Epithelial cell of esophagus (primary cell): ENCODE results near the gene AGTPBP1.

Experiments
- DNase-seq: peaks from one replicate; pipeline ENCODE4 v3.0.0; 2010; ENCODE audit warnings: low read depth
- H3K4me3 ChIP-seq: 2 replicates; pipeline ENCODE4 v1.5.1; 2011; ENCODE audit warnings: mild to moderate bottlenecking, low read length, control low read depth
- CTCF ChIP-seq: IDR thresholded peaks from 2 replicates; pipeline ENCODE4 v1.5.1; 2011; ENCODE audit warnings: low read depth, mild to moderate bottlenecking, low read length, control low read depth, inconsistent platforms; ENCODE audit not compliant: insufficient read depth; ENCODE audit errors: missing control alignments

AGTPBP1 gene

GRCh38 chr9:85631809-85632208 is 109.9 kb downstream of the AGTPBP1 start:
- DNase-seq, result no peak
- H3K4me3 ChIP-seq, result no peak overlapping the region
- no peak for TF ChIP-seq CTCF

DNA sequence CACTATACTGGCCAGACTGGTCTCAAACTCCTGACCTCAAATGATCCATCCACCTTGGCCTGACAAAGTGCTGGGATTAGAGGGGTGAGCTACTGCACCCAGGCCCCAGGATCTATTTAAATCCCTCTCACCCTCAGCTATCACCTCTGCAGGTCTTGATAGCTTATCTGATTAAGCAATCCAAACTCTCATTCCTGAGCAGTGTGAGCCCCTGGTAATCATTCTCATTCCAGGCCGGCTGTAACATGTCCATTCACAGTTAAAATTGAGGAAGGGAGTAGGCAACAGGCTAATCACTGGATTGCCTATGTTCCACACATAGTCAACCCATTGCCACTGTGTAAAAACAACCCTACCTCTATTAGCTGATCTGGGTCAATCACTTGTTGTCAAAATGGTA is 111.1 kb downstream of the AGTPBP1 start:
- TF ChIP-seq CTCF, result no peak
- DNase-seq, result peak; percentile 50

GRCh38 chr9:85617141-85617670 is 124.5 kb downstream of the AGTPBP1 start:
- no peak for DNase-seq
- TF ChIP-seq CTCF, result no peak
- no peak overlapping the region for H3K4me3 ChIP-seq

More for the DNA sequence above, 111.1 kb downstream of the AGTPBP1 start:
- H3K4me3 ChIP-seq, result no peak overlapping the region

DNA sequence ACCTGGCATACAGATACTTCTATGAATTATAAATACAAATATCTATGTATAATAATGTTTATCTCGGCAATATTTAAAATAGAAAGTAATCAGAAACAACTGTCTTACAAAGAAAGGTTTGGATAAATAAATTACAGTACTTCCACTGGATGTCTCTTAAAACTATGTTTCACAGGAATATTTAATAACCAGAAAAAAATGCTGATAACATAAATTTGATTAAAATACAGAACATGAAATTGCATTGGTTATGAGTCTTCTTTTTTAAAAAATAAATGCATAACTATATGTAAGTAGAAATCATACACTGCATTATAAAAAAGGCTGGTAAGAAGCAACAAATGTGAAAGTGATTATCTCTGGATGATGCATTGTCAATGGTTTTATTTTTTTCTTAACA is 126.0 kb downstream of the AGTPBP1 start:
- DNase-seq, result no peak
- H3K4me3 ChIP-seq, result no peak overlapping the region
- no peak for TF ChIP-seq CTCF

- no peak overlapping the region for H3K4me3 ChIP-seq
- peak; percentile 84 for TF ChIP-seq CTCF
Observed at GRCh38 chr9:85610074-85610860, 131.5 kb downstream of the AGTPBP1 start.

GRCh38 chr9:85605905-85606304 is 135.8 kb downstream of the AGTPBP1 start:
- no peak for DNase-seq
- no peak for TF ChIP-seq CTCF
- H3K4me3 ChIP-seq, result no peak overlapping the region

More at GRCh38 chr9:85610074-85610860, 131.5 kb downstream of the AGTPBP1 start:
- peak; percentile 77 for DNase-seq
